ENCODE measurements around the gene DUSP19.

DNA sequence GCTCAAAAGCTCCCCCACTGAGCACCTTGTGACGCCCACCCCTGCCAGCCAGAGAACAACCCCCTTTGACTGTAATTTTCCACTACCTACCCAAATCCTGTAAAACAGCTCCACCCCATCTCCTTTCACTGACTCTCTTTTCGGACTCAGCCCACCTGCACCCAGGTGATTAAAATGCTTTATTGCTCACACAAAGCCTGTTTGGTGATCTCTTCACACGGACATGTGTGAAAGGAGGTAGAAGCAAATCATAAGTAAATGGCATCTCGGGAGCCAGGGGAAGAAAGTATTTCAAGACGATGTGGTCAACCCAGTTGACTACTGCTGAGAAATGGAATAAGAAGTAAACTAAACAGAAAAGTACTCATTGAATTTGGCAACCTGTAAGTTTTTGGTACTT is 29.1 kb upstream of the DUSP19 start:
- TF ChIP-seq CTCF (IDR thresholded peaks at IDR 0.05) = no peak
- TF ChIP-seq POLR2A (IDR thresholded peaks at IDR 0.05) = no peak
